IPS DF 6.9 (cell line): Measurements from ENCODE around the gene RARA.

Source experiments
- DNase-seq: peaks from one replicate; pipeline ENCODE4 v3.0.0-alpha.2; 2013; ENCODE audit warnings: low read depth, low spot score
- H3K27ac ChIP-seq: one replicate; pipeline ENCODE4 v1.5.1; 2013; ENCODE audit warnings: low read length, control low read depth
- H3K27me3 ChIP-seq: 2 replicates; pipeline ENCODE4 v1.6.1; 2013; ENCODE audit warnings: mild to moderate bottlenecking, low read length; ENCODE audit not compliant: control insufficient read depth, insufficient read depth
- H3K36me3 ChIP-seq: 2 replicates; pipeline ENCODE4 v1.6.1; 2013; ENCODE audit warnings: low read length; ENCODE audit not compliant: control insufficient read depth, insufficient read depth
- H3K4me1 ChIP-seq: 2 replicates; pipeline ENCODE4 v1.6.1; 2013; ENCODE audit warnings: low read length; ENCODE audit not compliant: control insufficient read depth, insufficient read depth
- H3K4me3 ChIP-seq: 2 replicates; pipeline ENCODE4 v1.5.1; 2013; ENCODE audit warnings: mild to moderate bottlenecking, low read length
- H3K9me3 ChIP-seq: 2 replicates; pipeline ENCODE4 v1.6.1; 2013; ENCODE audit warnings: low read length, inconsistent platforms; ENCODE audit not compliant: control insufficient read depth, insufficient read depth
- WGBS: extraction: QIAGEN DNeasy Blood & Tissue Kit; methylation state at CpG from one replicate; pipeline ENCODE4 v1.1.7; 2013; ENCODE audit warnings: mixed read lengths, missing lambda C conversion rate; ENCODE audit not compliant: insufficient read length, insufficient coverage; 5-methylcytosine and 5-hydroxymethylcytosine counted together

Gene RARA

DNA sequence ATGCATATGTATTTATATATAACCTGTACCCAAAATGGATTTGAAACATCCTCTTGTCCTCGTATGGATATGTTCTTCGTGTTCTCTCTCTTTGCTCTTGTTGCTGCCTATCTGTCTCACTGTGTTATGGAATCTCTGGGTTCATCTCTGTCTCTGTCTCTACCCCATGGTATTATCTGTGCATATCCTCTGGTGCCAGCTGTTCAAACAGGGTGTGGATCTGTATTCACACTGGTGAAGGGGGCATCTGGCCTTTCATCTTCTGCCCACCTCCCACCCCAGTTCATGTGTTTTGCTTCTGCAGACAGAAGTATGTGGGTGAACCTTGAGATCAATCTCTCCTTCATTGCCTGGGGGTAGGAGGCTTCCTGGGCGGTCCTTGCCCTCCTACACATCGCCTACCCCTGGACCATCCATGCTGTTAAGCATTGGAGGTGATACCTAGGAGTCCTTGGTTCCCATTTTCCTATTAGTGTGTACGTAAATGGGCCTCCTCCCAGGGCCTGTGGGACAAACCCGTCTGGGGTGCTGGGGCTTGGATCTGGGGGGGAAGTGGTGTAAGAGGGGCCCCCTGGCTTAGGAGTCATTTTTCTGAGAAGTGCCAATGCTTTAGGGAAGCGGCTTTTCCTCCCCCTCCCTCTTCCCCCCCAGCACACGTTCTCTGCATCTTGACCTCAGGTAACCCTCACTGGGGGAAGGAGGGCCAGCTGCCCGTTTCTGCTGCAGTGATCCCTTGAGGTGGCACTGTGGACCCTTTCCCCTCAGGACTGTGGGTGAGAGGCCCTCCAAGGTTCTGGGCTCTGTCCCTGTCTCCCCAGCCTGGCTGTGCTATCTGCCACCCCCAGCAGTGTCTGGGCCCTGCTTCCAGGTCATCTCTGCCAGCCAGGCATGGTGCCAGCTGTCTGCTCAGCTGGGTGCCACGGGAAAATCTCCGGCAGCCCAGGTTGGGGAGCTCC, 21.1 kb downstream of the RARA start:
- Histone ChIP-seq H3K27ac (no peak overlapping the region), H3K4me3 (no peak overlapping the region), H3K9me3 (no peaks in the 10 kb centered on the region), H3K27me3 (no peaks in the 10 kb centered on the region), H3K36me3 (0 out of 2 replicates have a peak, but pooled peaks cover 2% of the 10 kb centered on the region), H3K4me1 (no peaks in the 10 kb centered on the region)
- no peak for DNase-seq
- no CpG with 5 or more reads among the region's 11 CpGs for WGBS

DNA sequence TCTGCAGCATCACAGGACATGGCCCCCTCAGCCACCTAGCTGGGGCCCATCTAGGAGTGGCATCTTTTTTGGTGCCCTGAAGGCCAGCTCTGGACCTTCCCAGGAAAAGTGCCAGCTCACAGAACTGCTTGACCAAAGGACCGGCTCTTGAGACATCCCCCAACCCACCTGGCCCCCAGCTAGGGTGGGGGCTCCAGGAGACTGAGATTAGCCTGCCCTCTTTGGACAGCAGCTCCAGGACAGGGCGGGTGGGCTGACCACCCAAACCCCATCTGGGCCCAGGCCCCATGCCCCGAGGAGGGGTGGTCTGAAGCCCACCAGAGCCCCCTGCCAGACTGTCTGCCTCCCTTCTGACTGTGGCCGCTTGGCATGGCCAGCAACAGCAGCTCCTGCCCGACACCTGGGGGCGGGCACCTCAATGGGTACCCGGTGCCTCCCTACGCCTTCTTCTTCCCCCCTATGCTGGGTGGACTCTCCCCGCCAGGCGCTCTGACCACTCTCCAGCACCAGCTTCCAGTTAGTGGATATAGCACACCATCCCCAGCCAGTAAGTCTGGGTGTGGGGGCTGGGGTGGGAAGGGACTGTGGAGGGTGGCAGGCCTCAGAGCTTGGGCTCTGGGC, 22.0 kb downstream of the RARA start:
- no peak overlapping the region for H3K4me3 ChIP-seq
- no peaks in the 10 kb centered on the region for H3K4me1 ChIP-seq
- 0 out of 2 replicates have a peak, but pooled peaks cover 2% of the 10 kb centered on the region for H3K36me3 ChIP-seq
- no peaks in the 10 kb centered on the region for H3K9me3 ChIP-seq
- WGBS = no CpG with 5 or more reads among the region's 10 CpGs
- DNase-seq = no peak
- H3K27ac ChIP-seq = no peak overlapping the region
- H3K27me3 ChIP-seq = no peaks in the 10 kb centered on the region

DNA sequence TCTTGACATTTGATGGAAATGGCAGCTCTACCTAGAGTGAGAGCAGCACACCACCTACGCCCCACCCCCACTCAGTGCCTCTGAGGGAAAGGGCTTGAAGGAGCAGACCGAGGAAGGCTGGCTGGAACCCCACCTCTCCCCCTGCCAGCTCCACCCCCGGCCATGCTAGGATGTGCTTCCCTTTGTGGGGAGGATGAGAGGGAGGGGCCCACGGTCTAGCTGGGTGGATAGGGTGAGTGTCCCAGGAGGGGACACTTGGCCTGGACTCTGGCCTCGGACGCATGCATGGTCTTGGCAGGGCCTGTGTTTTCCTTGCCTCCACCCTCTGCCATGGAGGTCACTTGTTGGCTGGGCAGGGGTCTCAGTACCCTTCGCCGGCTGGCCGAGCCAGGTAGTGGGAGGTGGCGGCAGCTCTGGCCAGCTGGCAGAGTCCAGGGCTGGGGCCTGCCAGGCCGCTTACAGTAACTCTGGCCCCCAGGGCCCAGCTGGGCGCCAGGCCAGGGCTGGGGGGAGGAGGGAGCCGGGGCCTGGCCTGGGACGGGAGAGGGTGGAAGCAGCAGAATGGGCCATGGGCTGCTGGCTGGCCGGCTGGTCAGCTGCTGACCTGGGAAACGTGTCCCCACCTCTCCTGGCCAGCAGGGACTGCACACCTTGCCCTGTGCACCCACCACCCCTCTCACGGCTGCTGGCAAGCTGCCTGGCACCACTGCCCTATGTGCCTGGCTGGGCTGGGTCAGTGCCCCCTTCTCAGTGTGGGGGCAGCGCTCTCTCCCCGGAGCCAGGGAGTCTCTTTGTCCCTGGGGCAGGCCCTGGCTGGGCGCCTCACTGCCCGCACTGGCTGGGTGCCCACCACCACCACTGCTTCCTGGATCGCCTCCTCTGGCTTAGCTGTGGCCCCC, 23.0 kb downstream of the RARA start:
- H3K36me3 ChIP-seq = 0 out of 2 replicates have a peak, but pooled peaks cover 2% of the 10 kb centered on the region
- H3K4me1 ChIP-seq = no peaks in the 10 kb centered on the region
- H3K27me3 ChIP-seq = no peaks in the 10 kb centered on the region
- no peak for DNase-seq
- H3K27ac ChIP-seq = no peak overlapping the region
- WGBS = no CpG with 5 or more reads among the region's 22 CpGs
- no peaks in the 10 kb centered on the region for H3K9me3 ChIP-seq
- no peak overlapping the region for H3K4me3 ChIP-seq

DNA sequence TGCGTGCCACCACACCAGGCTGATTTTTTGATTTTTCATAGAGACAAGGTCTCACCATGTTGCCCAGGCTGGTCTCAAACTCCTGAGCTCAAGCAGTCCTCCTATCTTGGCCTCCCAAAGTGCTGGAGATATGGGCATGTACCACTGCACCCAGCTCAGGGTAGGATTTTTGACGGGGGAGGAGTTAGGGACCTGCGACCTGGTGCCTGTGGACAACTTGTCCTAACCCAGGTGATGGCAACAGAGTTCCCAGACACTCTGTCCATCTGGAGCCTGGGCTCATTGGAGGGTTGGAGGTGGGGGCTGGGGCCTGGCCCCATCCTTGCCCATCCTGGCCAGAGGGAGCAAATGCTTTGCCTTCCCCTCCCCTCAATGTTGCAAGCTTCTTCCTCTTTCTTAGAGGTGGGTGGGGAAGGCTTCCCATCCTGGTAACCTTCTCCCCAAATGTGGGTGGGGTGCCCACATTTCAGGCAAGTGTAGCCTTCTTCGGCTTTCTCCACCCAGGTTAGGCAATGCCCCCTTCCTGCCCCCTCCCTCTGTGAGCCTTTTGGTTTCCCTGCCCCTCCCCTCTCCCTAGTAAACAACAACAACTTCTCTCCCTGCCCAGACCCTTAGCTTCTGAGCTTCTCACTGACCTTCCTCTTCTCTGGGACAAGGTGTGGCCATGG, 24.9 kb downstream of the RARA start:
- Histone ChIP-seq H3K27ac (no peak overlapping the region), H3K4me3 (no peak overlapping the region), H3K4me1 (no peaks in the 10 kb centered on the region)

DNA sequence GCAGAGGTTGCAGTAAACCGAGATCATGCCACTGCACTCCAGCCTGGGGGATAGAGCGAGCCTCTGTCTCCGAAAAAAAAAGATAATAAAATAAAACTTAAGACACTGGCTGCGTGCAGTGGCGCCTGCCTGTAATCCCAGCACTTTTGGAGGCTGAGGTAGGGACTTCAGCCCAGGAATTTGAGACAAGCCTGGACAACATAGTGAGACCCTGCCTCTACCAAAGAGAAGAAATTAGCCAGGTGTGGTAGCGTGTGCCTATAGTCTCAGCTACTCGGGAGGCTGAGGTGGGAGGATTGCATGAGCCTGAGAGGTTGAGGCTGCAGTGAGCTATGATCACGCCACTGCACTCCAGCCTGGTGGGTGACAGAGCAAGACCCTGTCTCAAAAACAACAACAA, 26.6 kb downstream of the RARA start:
- Histone ChIP-seq H3K27ac (no peak overlapping the region), H3K4me3 (no peak overlapping the region), H3K4me1 (no peaks in the 10 kb centered on the region), H3K36me3 (0 out of 2 replicates have a peak, but pooled peaks cover 2% of the 10 kb centered on the region), H3K9me3 (no peaks in the 10 kb centered on the region), H3K27me3 (peaks cover under 1% of the 10 kb centered on the region; the same call in 1 of the 2 replicates)
- no CpG with 5 or more reads among the region's 8 CpGs for WGBS
- DNase-seq = no peak

More for the DNA sequence above, 24.9 kb downstream of the RARA start:
- no peaks in the 10 kb centered on the region for H3K9me3 ChIP-seq
- DNase-seq = no peak
- WGBS = no CpG with 5 or more reads among the region's 4 CpGs
- H3K36me3 ChIP-seq = 0 out of 2 replicates have a peak, but pooled peaks cover 2% of the 10 kb centered on the region
- no peaks in the 10 kb centered on the region for H3K27me3 ChIP-seq

DNA sequence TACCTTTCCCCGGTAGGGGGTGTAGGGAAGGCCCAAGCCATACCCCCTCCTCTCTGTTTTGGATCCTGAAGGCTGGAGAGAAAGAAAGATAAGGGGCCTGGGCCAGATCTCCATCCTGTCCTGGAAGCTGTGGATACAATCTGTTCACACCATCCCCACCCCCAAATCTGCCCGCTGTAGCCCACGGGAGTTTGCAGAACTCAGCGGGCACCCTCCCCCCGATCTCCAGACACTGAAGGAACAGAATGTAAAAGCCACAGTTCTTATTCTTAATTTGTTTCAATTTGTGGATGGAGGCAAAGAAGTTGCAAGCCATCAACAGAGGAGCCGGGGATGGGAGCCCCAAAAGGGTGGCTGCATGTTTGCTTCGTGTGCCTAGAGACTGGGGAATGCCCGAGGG, 28.4 kb downstream of the RARA start:
- Histone ChIP-seq H3K9me3 (no peaks in the 10 kb centered on the region), H3K27me3 (peaks cover 4% of the 10 kb centered on the region; the same call in 1 of the 2 replicates), H3K4me3 (no peak overlapping the region), H3K27ac (no peak overlapping the region), H3K36me3 (no peaks in the 10 kb centered on the region), H3K4me1 (no peaks in the 10 kb centered on the region)
- WGBS = no CpG with 5 or more reads among the region's 8 CpGs
- DNase-seq = no peak

DNA sequence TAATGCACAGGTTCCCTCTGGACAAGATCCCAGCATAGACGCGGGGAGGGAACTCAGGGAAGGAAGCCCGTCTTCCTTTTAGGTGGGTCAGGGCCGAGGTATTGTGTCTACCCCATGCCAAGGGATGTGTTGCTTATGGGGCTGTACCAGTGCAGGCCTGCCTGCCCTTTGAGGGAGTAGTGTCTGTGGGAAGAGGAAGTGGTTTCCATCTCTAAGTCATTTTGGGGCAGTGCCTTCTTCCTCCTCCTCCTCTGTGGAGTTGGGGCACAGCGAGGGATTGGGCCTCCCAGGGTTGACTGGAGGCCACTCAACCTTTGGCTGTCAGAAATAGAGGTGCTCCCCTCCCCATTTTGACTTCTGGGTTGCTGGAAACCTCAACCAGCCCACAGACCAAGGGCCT, 29.1 kb downstream of the RARA start:
- WGBS = no CpG with 5 or more reads among the region's 5 CpGs
- Histone ChIP-seq H3K4me3 (no peak overlapping the region), H3K27me3 (peaks cover 9% of the 10 kb centered on the region; the same call in 1 of the 2 replicates), H3K9me3 (no peaks in the 10 kb centered on the region), H3K27ac (no peak overlapping the region), H3K4me1 (no peaks in the 10 kb centered on the region; the same call in 1 of the 2 replicates), H3K36me3 (no peaks in the 10 kb centered on the region)
- no peak for DNase-seq

DNA sequence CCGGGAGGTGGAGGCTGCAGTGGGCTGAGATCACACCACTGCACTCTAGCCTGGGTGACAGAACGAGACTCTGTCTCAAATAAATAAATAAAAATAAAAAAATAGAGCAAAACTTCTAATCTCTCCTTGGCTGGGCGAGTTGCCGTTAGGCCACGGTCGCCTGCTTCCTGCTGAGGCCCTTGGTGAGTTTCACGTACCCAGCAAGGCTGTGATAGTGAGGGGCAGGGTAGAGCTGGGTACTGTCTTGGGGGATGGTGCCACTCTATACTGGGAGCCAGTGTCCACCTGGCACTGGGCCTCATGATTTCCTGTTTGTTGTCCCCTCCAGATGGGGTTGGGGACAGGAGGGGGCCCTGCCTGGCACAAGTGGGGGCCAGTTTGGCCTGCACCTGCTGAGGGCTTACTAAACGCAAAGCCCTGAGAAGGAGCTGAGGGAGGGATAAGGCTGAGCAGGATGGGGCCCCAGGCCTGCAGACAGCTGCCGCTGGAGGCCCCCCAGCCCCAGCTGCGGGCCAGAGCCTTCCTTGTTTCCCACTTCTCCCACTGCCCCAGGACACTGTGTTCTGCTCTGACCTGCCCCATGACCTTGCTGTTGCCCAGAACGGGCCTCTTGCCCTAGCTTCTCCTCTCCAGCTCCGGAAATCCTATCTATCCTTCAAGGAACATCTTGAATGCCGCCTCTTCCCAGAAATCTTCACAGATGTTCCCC, 30.1 kb downstream of the RARA start:
- Histone ChIP-seq H3K4me3 (no peak overlapping the region), H3K9me3 (no peaks in the 10 kb centered on the region), H3K4me1 (peaks cover 6% of the 10 kb centered on the region), H3K36me3 (no peaks in the 10 kb centered on the region), H3K27me3 (peaks cover 20% of the 10 kb centered on the region; the same call in 1 of the 2 replicates), H3K27ac (no peak overlapping the region)
- no CpG with 5 or more reads among the region's 13 CpGs for WGBS
- DNase-seq = no peak

DNA sequence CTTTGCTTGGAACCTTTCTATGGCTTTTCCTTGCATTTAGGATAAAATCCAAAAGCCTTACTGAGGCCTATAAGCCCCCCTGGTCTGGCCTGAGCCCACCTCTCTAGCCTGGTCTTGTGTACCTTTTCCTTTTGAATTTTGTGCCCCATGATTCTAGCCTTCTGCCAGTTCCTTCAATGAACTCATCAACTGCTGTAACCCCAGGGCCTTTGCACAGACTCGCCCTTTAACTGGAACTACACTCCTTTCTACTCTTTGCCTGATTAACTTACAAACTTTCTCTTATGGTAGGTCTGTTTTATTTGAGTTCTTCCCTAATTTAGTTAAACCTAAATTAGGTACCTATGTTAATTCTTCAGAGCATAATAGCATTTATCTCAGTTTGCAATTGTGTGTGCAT, 31.3 kb downstream of the RARA start:
- Histone ChIP-seq H3K27ac (no peak overlapping the region), H3K4me3 (no peak overlapping the region), H3K36me3 (no peaks in the 10 kb centered on the region), H3K4me1 (peaks cover 14% of the 10 kb centered on the region), H3K9me3 (no peaks in the 10 kb centered on the region), H3K27me3 (peaks cover 20% of the 10 kb centered on the region; the same call in 1 of the 2 replicates)
- DNase-seq = no peak
- WGBS = no CpG with 5 or more reads among the region's 1 CpG
